Skeletal muscle tissue (tissue), 4 donors: ENCODE data around the gene ERG. TPM values are rescaled to one million over a fixed set of nuclear protein-coding genes. Genes with fewer than 3 reads are reported as not detected.

ENCODE experiments used
- H3K27ac ChIP-seq: one replicate; pipeline ENCODE4 v1.7.0; 2013; ENCODE audit warnings: mild to moderate bottlenecking, low read depth, low read length, inconsistent platforms
- H3K27me3 ChIP-seq, 3 donors: one replicate each; pipeline ENCODE4 v1.7.0; 2013; ENCODE audit warnings: low read length in 3 of 3; ENCODE audit not compliant: control insufficient read depth in 3 of 3, insufficient read depth in 3 of 3
- H3K36me3 ChIP-seq, 3 donors: one replicate each; pipeline ENCODE4 v1.7.0; 2013; ENCODE audit warnings: low read length in 3 of 3; ENCODE audit not compliant: control insufficient read depth in 3 of 3, insufficient read depth in 3 of 3
- H3K4me1 ChIP-seq, 3 donors: one replicate each; pipeline ENCODE4 v1.7.0; 2013; ENCODE audit warnings: low read length in 3 of 3, mild to moderate bottlenecking in 3 of 3; ENCODE audit not compliant: control insufficient read depth in 3 of 3, insufficient read depth in 3 of 3
- H3K4me3 ChIP-seq, 3 donors: one replicate each; pipeline ENCODE4 v1.7.0; 2013; ENCODE audit warnings: low read length in 3 of 3
- H3K9ac ChIP-seq, 3 donors: one replicate each; pipeline ENCODE4 v1.7.0; 2013; ENCODE audit warnings: low read length in 3 of 3, mild to moderate bottlenecking in 3 of 3, moderate library complexity in 2 of 3, low read depth in 1 of 3
- H3K9me3 ChIP-seq, 3 donors: one replicate each; pipeline ENCODE4 v1.7.0; 2013; ENCODE audit warnings: low read length in 3 of 3; ENCODE audit not compliant: control insufficient read depth in 3 of 3
- total RNA-seq: library from RNA; depleted of rRNA; stranded (reverse); fragments of >200 nt; gene quantifications from one replicate; pipeline ENCODE4 v1.2.3, GENCODE V29; 2014
- donor health status: Osteomylitis.

Gene ERG
- total RNA-seq, 1 donor from 2014 or later, result 4.7 TPM

GRCh38 chr21:38524168-38525153 lies 26.2 kb upstream of the ERG start:
- H3K36me3 ChIP-seq, result no peaks in the 10 kb centered on the region

GRCh38 chr21:38520511-38520910 lies 22.2 kb upstream of the ERG start:
- no peaks in the 10 kb centered on the region for H3K4me1 ChIP-seq
- no peaks in the 10 kb centered on the region for H3K36me3 ChIP-seq
- H3K27ac ChIP-seq, result no peak overlapping the region
- H3K9me3 ChIP-seq, result peaks cover 0 to 2% (median 0%) of the 10 kb centered on the region in 3 donors
- H3K27me3 ChIP-seq, result peaks cover 0 to 3% (median 0%) of the 10 kb centered on the region in 3 donors
- no peak overlapping the region for H3K4me3 ChIP-seq
- no peak overlapping the region for H3K9ac ChIP-seq

More at GRCh38 chr21:38524168-38525153, 26.2 kb upstream of the ERG start:
- Histone ChIP-seq H3K27ac (no peak overlapping the region), H3K9me3 (peaks cover 0 to 3% (median 0%) of the 10 kb centered on the region in 3 donors), H3K27me3 (peaks cover 0 to 3% (median 3%) of the 10 kb centered on the region in 3 donors), H3K4me3 (no peak overlapping the region), H3K9ac (no peak overlapping the region), H3K4me1 (no peaks in the 10 kb centered on the region)

GRCh38 chr21:38511662-38512243 lies 13.5 kb upstream of the ERG start:
- no peak overlapping the region for H3K9ac ChIP-seq
- H3K27ac ChIP-seq, result no peak overlapping the region
- H3K9me3 ChIP-seq, result no peaks in the 10 kb centered on the region
- no peaks in the 10 kb centered on the region for H3K4me1 ChIP-seq
- H3K4me3 ChIP-seq, result no peak overlapping the region
- no peaks in the 10 kb centered on the region for H3K36me3 ChIP-seq
- no peaks in the 10 kb centered on the region for H3K27me3 ChIP-seq

- H3K9ac ChIP-seq, result no peak overlapping the region
These were observed 12.9 kb upstream of the ERG start for GRCh38 chr21:38511198-38511597.

GRCh38 chr21:38507374-38507942 lies 9.2 kb upstream of the ERG start:
- Histone ChIP-seq H3K27ac (no peak overlapping the region), H3K4me3 (no peak overlapping the region), H3K9me3 (no peaks in the 10 kb centered on the region), H3K36me3 (no peaks in the 10 kb centered on the region), H3K9ac (no peak overlapping the region), H3K4me1 (no peaks in the 10 kb centered on the region), H3K27me3 (peaks cover 0 to 3% (median 0%) of the 10 kb centered on the region in 3 donors)

More at GRCh38 chr21:38511198-38511597, 12.9 kb upstream of the ERG start:
- no peaks in the 10 kb centered on the region for H3K9me3 ChIP-seq
- no peaks in the 10 kb centered on the region for H3K27me3 ChIP-seq
- H3K4me3 ChIP-seq, result no peak overlapping the region
- H3K27ac ChIP-seq, result no peak overlapping the region
- no peaks in the 10 kb centered on the region for H3K4me1 ChIP-seq
- H3K36me3 ChIP-seq, result no peaks in the 10 kb centered on the region

- Histone ChIP-seq H3K9me3 (no peaks in the 10 kb centered on the region), H3K4me1 (no peaks in the 10 kb centered on the region), H3K36me3 (no peaks in the 10 kb centered on the region), H3K27me3 (peaks cover 0 to 3% (median 0%) of the 10 kb centered on the region in 3 donors), H3K9ac (no peak overlapping the region), H3K4me3 (no peak overlapping the region), H3K27ac (no peak overlapping the region)
These were observed 8.5 kb upstream of the ERG start for GRCh38 chr21:38506661-38507281.

- Histone ChIP-seq H3K4me1 (no peaks in the 10 kb centered on the region), H3K27ac (peak overlapping the region; percentile 4), H3K9ac (no peak overlapping the region), H3K27me3 (peaks cover 0 to 6% (median 2%) of the 10 kb centered on the region in 3 donors), H3K4me3 (peak overlapping the region in 1 of 3 donors; percentile 59), H3K9me3 (no peaks in the 10 kb centered on the region), H3K36me3 (no peaks in the 10 kb centered on the region)
These were observed 7.6 kb upstream of the ERG start for GRCh38 chr21:38505654-38506523.

- peak overlapping the region; percentile 9 to 40 (median 11) for H3K9ac ChIP-seq
- peaks cover 0 to 6% (median 2%) of the 10 kb centered on the region in 3 donors for H3K27me3 ChIP-seq
- H3K4me3 ChIP-seq, result peak overlapping the region in 2 of 3 donors; percentile 9 to 12
- no peaks in the 10 kb centered on the region for H3K4me1 ChIP-seq
- H3K27ac ChIP-seq, result peak overlapping the region; percentile 55
- no peaks in the 10 kb centered on the region for H3K36me3 ChIP-seq
- H3K9me3 ChIP-seq, result no peaks in the 10 kb centered on the region
These were observed 5.8 kb upstream of the ERG start for GRCh38 chr21:38504066-38504465.

GRCh38 chr21:38503583-38503982 lies 5.3 kb upstream of the ERG start:
- Histone ChIP-seq H3K36me3 (no peaks in the 10 kb centered on the region), H3K9ac (peak overlapping the region in 1 of 3 donors; percentile 9), H3K4me1 (no peaks in the 10 kb centered on the region), H3K4me3 (peak overlapping the region in 2 of 3 donors; percentile 9 to 35), H3K27ac (peak overlapping the region; percentile 55), H3K27me3 (peaks cover 0 to 6% (median 2%) of the 10 kb centered on the region in 3 donors), H3K9me3 (no peaks in the 10 kb centered on the region)
